NCI-H146 treated with DMSO at 0.1 percent for 48 hours (cell line): ENCODE results near the gene OR10H1.
"Not testable (repeated sequence)": the region's sequence is repeated elsewhere in the genome, so short reads cannot be mapped to it uniquely, and the experiment has no call there.

Experiments used
- DNase-seq: peaks from one replicate; lab custom pipeline; 2025; ENCODE audit not compliant: unreplicated experiment; lab: John Stamatoyannopoulos, UW

Gene OR10H1

GRCh38 chr19:15776264-15776663 is 39.2 kb downstream of the OR10H1 start:
- DNase-seq, result no peak

GRCh38 chr19:15775249-15775648 is 40.2 kb downstream of the OR10H1 start:
- DNase-seq, result no peak

- DNase-seq, result not testable (repeated sequence)
Measured at GRCh38 chr19:15774159-15774558, 41.3 kb downstream of the OR10H1 start.

- no peak for DNase-seq
Measured at GRCh38 chr19:15769586-15769985, 45.9 kb downstream of the OR10H1 start.

GRCh38 chr19:15759962-15760565 is 55.4 kb downstream of the OR10H1 start:
- no peak for DNase-seq

- no peak for DNase-seq
Measured at GRCh38 chr19:15758379-15758778, 57.1 kb downstream of the OR10H1 start.
